Esophagus muscularis mucosa (tissue), 4 donors: ENCODE data around the gene MAPKAPK5. TPM values are rescaled to one million over a fixed set of nuclear protein-coding genes. Genes with fewer than 3 reads are reported as not detected.
"Not testable (repeated sequence)": the region's sequence is repeated elsewhere in the genome, so short reads cannot be mapped to it uniquely, and the experiment has no call there.

Experiments
- DNase-seq: peaks from one replicate; pipeline ENCODE4 v3.0.0-alpha.2; 2017; ENCODE audit errors: extremely low spot score
- H3K27ac ChIP-seq, 4 donors: fragments of 200-600 bp; sonication (generic); replicated peaks in 1 of 4; 1 replicate in 3 of 4; 2 replicates in 1 of 4; pipeline ENCODE4 v1.5.1; 2016 to 2019; ENCODE audit warnings: mild to moderate bottlenecking in 1 of 4
- H3K27me3 ChIP-seq, 4 donors: fragments of 200-600 bp; sonication (generic); one replicate each; pipeline versions ENCODE4 v1.5.1 to v1.6.0; 2016 to 2019
- H3K36me3 ChIP-seq, 4 donors: fragments of 200-600 bp; sonication (generic); one replicate each; pipeline ENCODE4 v1.5.1; 2016 to 2019
- H3K4me1 ChIP-seq, 4 donors: fragments of 200-600 bp; sonication (generic); one replicate each; pipeline ENCODE4 v1.5.1; 2016 to 2019
- H3K4me3 ChIP-seq, 4 donors: fragments of 200-600 bp; sonication (generic); 1 replicate in 2 of 4; 2 replicates in 2 of 4; pipeline ENCODE4 v1.5.1; 2016 to 2019; ENCODE audit warnings: mild to moderate bottlenecking in 4 of 4, moderate library complexity in 1 of 4
- H3K9me3 ChIP-seq, 4 donors: fragments of 200-600 bp; sonication (generic); 1 replicate in 3 of 4; 2 replicates in 1 of 4; pipeline ENCODE4 v1.5.1; 2016 to 2019
- CTCF ChIP-seq, 3 experiments: fragments of 200-600 bp in 2 of 3; fragments of 450-650 bp in 1 of 3; sonication (generic) in 2 of 3; IDR thresholded peaks; one replicate each; pipeline ENCODE4 v1.5.1; 2017 to 2019; ENCODE audit warnings: antibody characterized with exemption in 3 of 3, mild to moderate bottlenecking in 2 of 3, moderate library complexity in 1 of 3
- EP300 ChIP-seq: sonication (generic); formaldehyde crosslinking; IDR thresholded peaks from one replicate; pipeline ENCODE4 v1.6.1; 2017; ENCODE audit warnings: antibody characterized with exemption
- POLR2A ChIP-seq: fragments of 450-650 bp; IDR thresholded peaks from one replicate; pipeline ENCODE4 v1.6.1; 2017; ENCODE audit warnings: antibody characterized with exemption, moderate library complexity, mild to moderate bottlenecking, low read depth
- POLR2AphosphoS5 ChIP-seq, 2 donors: sonication (generic); formaldehyde crosslinking; IDR thresholded peaks; one replicate each; pipeline ENCODE4 v1.6.1; 2017; ENCODE audit warnings: antibody characterized with exemption in 2 of 2
- WGBS: methylation state at CpG from one replicate; pipeline ENCODE4 v1.1.5; 2018; 5-methylcytosine and 5-hydroxymethylcytosine counted together
- intact Hi-C: fragments of 100-400 bp; cut with DNase I; formaldehyde crosslinking; loops from one replicate; pipeline ENCODE4 v1.15.1; 2023
- total RNA-seq, 4 donors: library from RNA; depleted of rRNA; stranded (reverse); fragments of >200 nt; gene quantifications; one replicate each; pipeline versions ENCODE4 v1.1.0 to v1.2.1, GENCODE V29; 2016

MAPKAPK5 gene
- total RNA-seq, 4 donors from 2014 or later = 30.3 to 43.7 (median 34.1) TPM

- H3K4me1 ChIP-seq = peaks cover 0 to 14% (median 12%) of the 10 kb centered on the region in 4 donors
- H3K9me3 ChIP-seq = no peaks in the 10 kb centered on the region
- WGBS = 92% methylated on average over 8 of the region's 8 CpGs
- TF ChIP-seq CTCF (IDR thresholded peaks at IDR 0.05) = no peak
- intact Hi-C loops = no loop called here
- no peak overlapping the region for H3K4me3 ChIP-seq
- no peaks in the 10 kb centered on the region for H3K27me3 ChIP-seq
- DNase-seq = no peak
- H3K36me3 ChIP-seq = no peaks in the 10 kb centered on the region
- H3K27ac ChIP-seq = no peak overlapping the region
Measured at GRCh38 chr12:111818340-111818739, 23.7 kb upstream of the MAPKAPK5 start.

- Histone ChIP-seq H3K36me3 (no peaks in the 10 kb centered on the region), H3K4me1 (peaks cover 0 to 12% (median 10%) of the 10 kb centered on the region in 4 donors), H3K4me3 (no peak overlapping the region), H3K27me3 (no peaks in the 10 kb centered on the region), H3K27ac (no peak overlapping the region), H3K9me3 (no peaks in the 10 kb centered on the region)
- intact Hi-C loops = no loop called here
- no peak for DNase-seq
- WGBS = 58% methylated on average over 6 of the region's 6 CpGs
- TF ChIP-seq POLR2A (no peak), POLR2AphosphoS5 (IDR thresholded peaks at IDR 0.05) (no peak), CTCF (IDR thresholded peaks at IDR 0.05) (no peak), EP300 (no peak)
Measured at GRCh38 chr12:111819191-111820158, 22.6 kb upstream of the MAPKAPK5 start.

- DNase-seq, intact Hi-C loops: not testable (repeated sequence)
- WGBS = 88% methylated on average over 8 of the region's 8 CpGs
Measured at GRCh38 chr12:111820828-111821227, 21.2 kb upstream of the MAPKAPK5 start.

GRCh38 chr12:111822886-111823285 is 19.1 kb upstream of the MAPKAPK5 start:
- H3K27ac ChIP-seq = no peak overlapping the region
- DNase-seq = no peak
- WGBS = 52% methylated on average over 2 of the region's 2 CpGs
- intact Hi-C loops = no loop called here
- no peaks in the 10 kb centered on the region for H3K27me3 ChIP-seq
- H3K9me3 ChIP-seq = no peaks in the 10 kb centered on the region
- TF ChIP-seq POLR2AphosphoS5 (IDR thresholded peaks at IDR 0.05) (no peak), POLR2A (no peak), CTCF (IDR thresholded peaks at IDR 0.05) (no peak)
- no peak overlapping the region for H3K4me3 ChIP-seq
- H3K36me3 ChIP-seq = no peaks in the 10 kb centered on the region
- peaks cover 0 to 12% (median 10%) of the 10 kb centered on the region in 4 donors for H3K4me1 ChIP-seq

More at GRCh38 chr12:111820828-111821227, 21.2 kb upstream of the MAPKAPK5 start:
- H3K9me3 ChIP-seq, H3K4me3 ChIP-seq, H3K27me3 ChIP-seq, H3K27ac ChIP-seq, H3K36me3 ChIP-seq: not testable (repeated sequence)
- peaks cover 0 to 12% (median 10%) of the 10 kb centered on the region in 4 donors for H3K4me1 ChIP-seq

- WGBS = 64% methylated on average over 3 of the region's 3 CpGs
- intact Hi-C loops = no loop called here
Measured at GRCh38 chr12:111823891-111824290, 18.1 kb upstream of the MAPKAPK5 start.

GRCh38 chr12:111824312-111824711 is 17.7 kb upstream of the MAPKAPK5 start:
- WGBS = 31% methylated on average over 4 of the region's 4 CpGs
- H3K4me3 ChIP-seq, H3K27ac ChIP-seq, H3K9me3 ChIP-seq, H3K27me3 ChIP-seq, DNase-seq, H3K36me3 ChIP-seq, intact Hi-C loops: not testable (repeated sequence)
- peaks cover 0 to 12% (median 10%) of the 10 kb centered on the region in 4 donors for H3K4me1 ChIP-seq

More at GRCh38 chr12:111823891-111824290, 18.1 kb upstream of the MAPKAPK5 start:
- H3K9me3 ChIP-seq = no peaks in the 10 kb centered on the region
- no peak for DNase-seq
- TF ChIP-seq POLR2A = no peak
- TF ChIP-seq CTCF (IDR thresholded peaks at IDR 0.05) = no peak
- no peak for TF ChIP-seq POLR2AphosphoS5 (IDR thresholded peaks at IDR 0.05)
- no peak for TF ChIP-seq EP300
- H3K36me3 ChIP-seq = no peaks in the 10 kb centered on the region
- no peak overlapping the region for H3K27ac ChIP-seq
- no peaks in the 10 kb centered on the region for H3K27me3 ChIP-seq
- peaks cover 0 to 12% (median 10%) of the 10 kb centered on the region in 4 donors for H3K4me1 ChIP-seq
- H3K4me3 ChIP-seq = no peak overlapping the region
